Measurements from ENCODE around the gene CYP1A2. TPM values are rescaled to one million over a fixed set of nuclear protein-coding genes. Genes with fewer than 3 reads are reported as not detected.

CYP1A2 gene
- total and polyA plus RNA-seq, 9 of the 15 experiments (the other 6 are each of a cell fraction or from before 2014, with no cell fraction given) = not detected

GRCh38 chr15:74800559-74801094 is 52.0 kb downstream of the CYP1A2 start:
- no peak overlapping the region for H3K4me2 ChIP-seq (ENCODE audit: insufficient read depth, low read length)
- H3K27me3 ChIP-seq (ENCODE audit: control insufficient read depth in 2 of 2, insufficient read depth in 2 of 2, low read length in 2 of 2) = no peaks in the 10 kb centered on the region
- H4K20me1 ChIP-seq (replicated peaks; ENCODE audit: control insufficient read depth, insufficient read depth, low read length) = peaks cover 14% of the 10 kb centered on the region
- no TSS peak for BruUV-seq (replicated peaks)
- ChIA-PET CTCF (ENCODE audit: low intra/inter-chr PET ratio) (interaction anchor here (0.6 to 2.3 kb wide), 6 partner anchors 13 to 427 kb away, joined by 3 to 41 read pairs (median 4); no protein-coding TSS in a partner anchor), POLR2A (interaction anchor here (0.6 to 0.7 kb wide), 2 partner anchors 9 to 333 kb away, joined by 3 read pairs; no protein-coding TSS in a partner anchor)
- intact Hi-C loops (cut with micrococcal nuclease) (loop anchor here (1.0 kb wide), 2 partner anchors 29 to 150 kb away; no protein-coding TSS in a partner anchor), in situ Hi-C loops (cut with MboI) (no loop called here)
- H3K9me3 ChIP-seq (replicated peaks; ENCODE audit: control insufficient read depth, insufficient read depth, low read depth, low read length) = no peaks in the 10 kb centered on the region
- H3K79me2 ChIP-seq (ENCODE audit: control insufficient read depth, insufficient read depth, low read length) = no peaks in the 10 kb centered on the region; the same call in 2 of the 3 replicates
- H3K9ac ChIP-seq (ENCODE audit: insufficient read depth in 1 of 2, low read depth in 2 of 2, low read length in 2 of 2) = no peak overlapping the region
- 93% methylated on average over 14 of the region's 20 CpGs for WGBS (ENCODE audit: insufficient coverage, low coverage, missing lambda C conversion rate)
- H3K4me1 ChIP-seq (replicated peaks in 1 of 2; ENCODE audit: control insufficient read depth in 2 of 2, insufficient read depth in 2 of 2, low read length in 2 of 2) = peaks cover 0 to 43% of the 10 kb centered on the region in 2 experiments; a peak in 3 of 5 replicates
- peaks cover 10% of the 10 kb centered on the region for H3K9me1 ChIP-seq (ENCODE audit: control insufficient read depth, insufficient read depth, low read length)
- no peak overlapping the region for H2AFZ ChIP-seq (ENCODE audit: low read depth, low read length)
- no peak overlapping the region for H3K27ac ChIP-seq (ENCODE audit: extremely low read depth, low read depth, low read length)
- no peak for ATAC-seq
- H3K4me3 ChIP-seq = no peak overlapping the region
- DNase-seq (ENCODE audit: extremely low read depth in 1 of 4, low spot score in 3 of 4) = no peak
- peaks cover 65% of the 10 kb centered on the region; the same call in 2 of the 3 replicates for H3K36me3 ChIP-seq (ENCODE audit: control insufficient read depth, insufficient read depth, low read length)
- no peak for FAIRE-seq
- TF ChIP-seq MXD1 (CRISPR knock-in tag; IDR thresholded peaks at IDR 0.05; ENCODE audit: borderline replicate concordance, poor library complexity, severe bottlenecking) (no peak), TAL1 (IDR thresholded peaks at IDR 0.05) (no peak), TCF7 (IDR thresholded peaks at IDR 0.05; ENCODE audit: borderline replicate concordance) (no peak), ZBTB11 (CRISPR knock-in tag; IDR thresholded peaks at IDR 0.05) (no peak), ZNF445 (CRISPR knock-in tag; IDR thresholded peaks at IDR 0.05; ENCODE audit: low read depth) (no peak), TSC22D4 (tag; IDR thresholded peaks at IDR 0.05) (no peak), ZNF780A (CRISPR knock-in tag; IDR thresholded peaks at IDR 0.05) (no peak), KLF10 (CRISPR knock-in tag; IDR thresholded peaks at IDR 0.05) (no peak), EGR1 (conservative IDR thresholded peaks at IDR 0.05) (no peak), SIX5 (IDR thresholded peaks at IDR 0.05; ENCODE audit: borderline replicate concordance in 1 of 2, insufficient read depth in 1 of 2, low read depth in 1 of 2, low read length in 2 of 2) (no peak)

Measured in K562 (cell line).